Tibial nerve (tissue), 4 donors: ENCODE results near the gene C8G. TPM values are rescaled to one million over a fixed set of nuclear protein-coding genes. Genes with fewer than 3 reads are reported as not detected.

Experiments
- DNase-seq, 2 donors: peaks; one replicate each; pipeline ENCODE4 v3.0.0-alpha.2; 2019; ENCODE audit warnings: low spot score in 2 of 2
- H3K27ac ChIP-seq, 4 donors: fragments of 200-600 bp; sonication (generic) in 3 of 4; one replicate each; pipeline ENCODE4 v1.5.1; 2017 to 2019; ENCODE audit warnings: mild to moderate bottlenecking in 1 of 4
- H3K27me3 ChIP-seq, 2 donors: fragments of 200-600 bp; sonication (generic) in 1 of 2; one replicate each; pipeline versions ENCODE4 v1.5.1 to v1.6.0; 2017 to 2019
- H3K36me3 ChIP-seq, 3 donors: fragments of 200-600 bp; sonication (generic); one replicate each; pipeline ENCODE4 v1.5.1; 2018 to 2019
- H3K4me1 ChIP-seq, 4 donors: fragments of 200-600 bp; sonication (generic) in 3 of 4; one replicate each; pipeline ENCODE4 v1.5.1; 2017 to 2019
- H3K4me3 ChIP-seq, 4 donors: fragments of 200-600 bp; sonication (generic) in 3 of 4; one replicate each; pipeline ENCODE4 v1.5.1; 2017 to 2019; ENCODE audit warnings: mild to moderate bottlenecking in 1 of 4, moderate library complexity in 1 of 4
- H3K9me3 ChIP-seq, 4 donors: fragments of 200-600 bp; sonication (generic) in 3 of 4; one replicate each; pipeline ENCODE4 v1.5.1; 2017 to 2019
- CTCF ChIP-seq, 5 experiments: fragments of 200-600 bp in 3 of 5; fragments of 450-650 bp in 2 of 5; sonication (generic) in 3 of 5; IDR thresholded peaks; one replicate each; pipeline ENCODE4 v1.5.1; 2016 to 2019; ENCODE audit warnings: antibody characterized with exemption in 5 of 5, mild to moderate bottlenecking in 3 of 5, moderate library complexity in 2 of 5
- EP300 ChIP-seq, 2 donors: sonication (generic); formaldehyde crosslinking; IDR thresholded peaks; one replicate each; pipeline ENCODE4 v1.6.1; 2017; ENCODE audit warnings: antibody characterized with exemption in 2 of 2, mild to moderate bottlenecking in 1 of 2
- POLR2A ChIP-seq, 2 donors: fragments of 450-650 bp; IDR thresholded peaks; one replicate each; pipeline ENCODE4 v1.6.1; 2017; ENCODE audit warnings: antibody characterized with exemption in 2 of 2, mild to moderate bottlenecking in 2 of 2, moderate library complexity in 2 of 2
- WGBS, 2 donors: methylation state at CpG; one replicate each; pipeline ENCODE4 v1.1.5; 2018; 5-methylcytosine and 5-hydroxymethylcytosine counted together
- total RNA-seq, 4 donors: library from RNA; depleted of rRNA; stranded (reverse); fragments of >200 nt; gene quantifications; one replicate each; pipeline ENCODE4 v1.1.0, GENCODE V29; 2016

The C8G gene
- total RNA-seq, 4 donors from 2014 or later = 3.3 to 5.1 TPM; not detected in 2

- H3K36me3 ChIP-seq = peaks cover 0 to 37% (median 13%) of the 10 kb centered on the region in 3 donors
- no peaks in the 10 kb centered on the region for H3K9me3 ChIP-seq
- peak overlapping the region in 1 of 4 donors; percentile 3 for H3K27ac ChIP-seq
- no peaks in the 10 kb centered on the region for H3K27me3 ChIP-seq
- TF ChIP-seq EP300 (IDR thresholded peaks at IDR 0.05) (no peak), POLR2A (IDR thresholded peaks at IDR 0.05) (no peak), CTCF (IDR thresholded peaks at IDR 0.05) (no peak)
- DNase-seq = no peak
- no peak overlapping the region for H3K4me3 ChIP-seq
- WGBS, 2 donors = 70 to 79% methylated on average over 22 to 23 of the region's 23 CpGs
- H3K4me1 ChIP-seq = no peaks in the 10 kb centered on the region
Observed at GRCh38 chr9:136927343-136928271, 17.4 kb upstream of the C8G start.

- TF ChIP-seq CTCF (IDR thresholded peaks at IDR 0.05) (no peak), EP300 (IDR thresholded peaks at IDR 0.05) (no peak), POLR2A (IDR thresholded peaks at IDR 0.05) (no peak)
- Histone ChIP-seq H3K4me3 (no peak overlapping the region), H3K36me3 (peaks cover 0 to 37% (median 13%) of the 10 kb centered on the region in 3 donors), H3K4me1 (no peaks in the 10 kb centered on the region), H3K27me3 (no peaks in the 10 kb centered on the region), H3K27ac (peak overlapping the region in 1 of 4 donors; percentile 3), H3K9me3 (no peaks in the 10 kb centered on the region)
- no peak for DNase-seq
- WGBS, 2 donors = 76 to 77% methylated on average over 5 to 9 of the region's 9 CpGs
Observed at GRCh38 chr9:136928591-136928990, 16.5 kb upstream of the C8G start.

GRCh38 chr9:136930014-136930413 lies 15.0 kb upstream of the C8G start:
- H3K27ac ChIP-seq = no peak overlapping the region
- no peak for DNase-seq
- 96% methylated on average over 4 of the region's 4 CpGs for WGBS, 2 donors

GRCh38 chr9:136931611-136932130 lies 13.4 kb upstream of the C8G start:
- Histone ChIP-seq H3K36me3 (peaks cover 0 to 10% (median 3%) of the 10 kb centered on the region in 3 donors), H3K4me3 (no peak overlapping the region), H3K4me1 (no peaks in the 10 kb centered on the region), H3K27me3 (no peaks in the 10 kb centered on the region), H3K27ac (no peak overlapping the region), H3K9me3 (no peaks in the 10 kb centered on the region)
- WGBS, 2 donors = 97 to 100% methylated on average over 2 of the region's 2 CpGs
- no peak for DNase-seq
- TF ChIP-seq EP300 (IDR thresholded peaks at IDR 0.05) (no peak), CTCF (IDR thresholded peaks at IDR 0.05) (no peak), POLR2A (IDR thresholded peaks at IDR 0.05) (no peak)

More at GRCh38 chr9:136930014-136930413, 15.0 kb upstream of the C8G start:
- Histone ChIP-seq H3K36me3 (peaks cover 0 to 26% (median 13%) of the 10 kb centered on the region in 3 donors), H3K9me3 (no peaks in the 10 kb centered on the region), H3K27me3 (no peaks in the 10 kb centered on the region), H3K4me3 (no peak overlapping the region), H3K4me1 (no peaks in the 10 kb centered on the region)
- TF ChIP-seq EP300 (IDR thresholded peaks at IDR 0.05) (no peak), POLR2A (IDR thresholded peaks at IDR 0.05) (no peak), CTCF (IDR thresholded peaks at IDR 0.05) (no peak)

- DNase-seq = no peak
- no peaks in the 10 kb centered on the region for H3K9me3 ChIP-seq
- peaks cover 0 to 15% (median 0%) of the 10 kb centered on the region in 3 donors for H3K36me3 ChIP-seq
- H3K27ac ChIP-seq = no peak overlapping the region
- H3K4me1 ChIP-seq = no peaks in the 10 kb centered on the region
- H3K27me3 ChIP-seq = no peaks in the 10 kb centered on the region
- WGBS, 2 donors = 87 to 92% methylated on average over 3 of the region's 3 CpGs
- no peak for TF ChIP-seq POLR2A (IDR thresholded peaks at IDR 0.05)
- TF ChIP-seq CTCF (IDR thresholded peaks at IDR 0.05) = no peak
- no peak for TF ChIP-seq EP300 (IDR thresholded peaks at IDR 0.05)
- H3K4me3 ChIP-seq = no peak overlapping the region
Observed at GRCh38 chr9:136934277-136934676, 10.8 kb upstream of the C8G start.
